Iris pigment epithelial cell (primary cell): ENCODE data around the gene ITPR2.
"Not testable (repeated sequence)": the region's sequence is repeated elsewhere in the genome, so short reads cannot be mapped to it uniquely, and the experiment has no call there.

ENCODE experiments used
- DNase-seq: peaks from one replicate; pipeline ENCODE4 v3.0.0-alpha.2; 2011; ENCODE audit warnings: low read depth

Gene ITPR2

GRCh38 chr12:26832822-26833742 is at the start of gene ITPR2:
Gene ITPR2, minus strand, starts transcription at chr12:26833194. Its CDS starts 413 bp downstream, at chr12:26832781.
- peak; percentile 90 for DNase-seq

GRCh38 chr12:26880625-26881024 is 47.6 kb upstream of the ITPR2 start:
- no peak for DNase-seq

- DNase-seq, result no peak
These were observed 45.7 kb upstream of the ITPR2 start for GRCh38 chr12:26878661-26879119.

- no peak for DNase-seq
These were observed 41.7 kb upstream of the ITPR2 start for GRCh38 chr12:26874501-26875296.

GRCh38 chr12:26872625-26873024 is 39.6 kb upstream of the ITPR2 start:
- DNase-seq, result no peak

GRCh38 chr12:26871985-26872384 is 39.0 kb upstream of the ITPR2 start:
- no peak for DNase-seq

- DNase-seq, result peak; percentile 85
These were observed 37.8 kb upstream of the ITPR2 start for GRCh38 chr12:26870491-26871419.

GRCh38 chr12:26869908-26870459 is 37.0 kb upstream of the ITPR2 start:
- no peak for DNase-seq

- no peak for DNase-seq
These were observed 36.1 kb upstream of the ITPR2 start for GRCh38 chr12:26869104-26869494.

- no peak for DNase-seq
These were observed 35.6 kb upstream of the ITPR2 start for GRCh38 chr12:26868447-26869103.

GRCh38 chr12:26867080-26867479 is 34.1 kb upstream of the ITPR2 start:
- DNase-seq, result no peak

GRCh38 chr12:26863515-26863914 is 30.5 kb upstream of the ITPR2 start:
- peak; percentile 45 for DNase-seq

- not testable (repeated sequence) for DNase-seq
These were observed 29.8 kb upstream of the ITPR2 start for GRCh38 chr12:26862787-26863186.

- no peak for DNase-seq
These were observed 28.7 kb upstream of the ITPR2 start for GRCh38 chr12:26861690-26862089.

GRCh38 chr12:26857465-26858176 is 24.6 kb upstream of the ITPR2 start:
- no peak for DNase-seq

GRCh38 chr12:26855337-26855736 is 22.3 kb upstream of the ITPR2 start:
- no peak for DNase-seq

GRCh38 chr12:26854031-26854390 is 21.0 kb upstream of the ITPR2 start:
- DNase-seq, result no peak

- DNase-seq, result peak; percentile 68
These were observed 20.5 kb upstream of the ITPR2 start for GRCh38 chr12:26853303-26854030.

- DNase-seq, result peak; percentile 34
These were observed 18.2 kb upstream of the ITPR2 start for GRCh38 chr12:26851031-26851809.
